WTC11 (cell line): Measurements from ENCODE around the gene TET1. TPM values are rescaled to one million over a fixed set of nuclear protein-coding genes. Genes with fewer than 3 reads are reported as not detected.
"Not testable (repeated sequence)": the region's sequence is repeated elsewhere in the genome, so short reads cannot be mapped to it uniquely, and the experiment has no call there.

ENCODE experiments used
- ATAC-seq: fragments of 200-7000 bp; cut with Tn5 transposase; 2 replicates; pipeline ENCODE4 v1.10.0; 2021; ENCODE audit warnings: mild to moderate bottlenecking, moderate library complexity
- CTCF ChIA-PET: fragments of 300-600 bp; sonication (Branson Sonifier 250); formaldehyde crosslinking; loops from one replicate; lab custom pipeline; 2021; ENCODE audit warnings: antibody characterized with exemption; lab: Charles Lee
- POLR2A ChIA-PET: fragments of 350-600 bp; sonication (Branson Sonifier 250); formaldehyde crosslinking; loops from one replicate; lab custom pipeline; 2021; ENCODE audit warnings: antibody characterized with exemption; lab: Charles Lee
- DNase-seq: peaks from one replicate; pipeline ENCODE4 v3.0.0; 2021; ENCODE audit warnings: low spot score
- H3K27ac Mint-ChIP-seq: 2 replicates; pipeline ENCODE4 v1.8.0; 2021; ENCODE audit warnings: mixed read lengths
- H3K27me3 Mint-ChIP-seq: 2 replicates; pipeline ENCODE4 v1.8.0; 2021; ENCODE audit warnings: low read depth, mild to moderate bottlenecking, moderate library complexity, mixed read lengths
- H3K36me3 Mint-ChIP-seq: 2 replicates; pipeline ENCODE4 v1.8.0; 2021; ENCODE audit warnings: mixed read lengths
- H3K4me1 Mint-ChIP-seq: 2 replicates; pipeline ENCODE4 v1.8.0; 2022; ENCODE audit warnings: mixed read lengths
- H3K4me3 Mint-ChIP-seq: 2 replicates; pipeline ENCODE4 v1.8.0; 2021; ENCODE audit warnings: mild to moderate bottlenecking, moderate library complexity, mixed read lengths
- H3K9me3 Mint-ChIP-seq: 2 replicates; pipeline ENCODE4 v1.8.0; 2021; ENCODE audit warnings: mixed read lengths
- AFF4 ChIP-seq: sonication (generic); formaldehyde crosslinking; IDR thresholded peaks from 2 replicates; pipeline ENCODE4 v1.8.1; 2023; ENCODE audit warnings: mild to moderate bottlenecking, missing genetic modification reagents, borderline replicate concordance
- CREB1 ChIP-seq: sonication (generic); formaldehyde crosslinking; IDR thresholded peaks from 2 replicates; pipeline ENCODE4 v1.8.0; 2023; ENCODE audit warnings: mild to moderate bottlenecking, missing genetic modification reagents
- E2F5 ChIP-seq: sonication (generic); formaldehyde crosslinking; IDR thresholded peaks from 2 replicates; pipeline ENCODE4 v1.8.1; 2022; ENCODE audit warnings: mild to moderate bottlenecking, moderate library complexity, missing genetic modification reagents
- ERG ChIP-seq: fragments of 250-450 bp; sonication (Bioruptor Pico); IDR thresholded peaks from 2 replicates; pipeline ENCODE4 v1.8.0; 2021; ENCODE audit warnings: mild to moderate bottlenecking
- FOXK1 ChIP-seq: sonication (generic); formaldehyde crosslinking; IDR thresholded peaks from 2 replicates; pipeline ENCODE4 v1.8.0; 2022; ENCODE audit warnings: mild to moderate bottlenecking, moderate library complexity, missing genetic modification reagents
- HMGA2 ChIP-seq: fragments of 250-450 bp; sonication (Bioruptor Pico); IDR thresholded peaks from 2 replicates; pipeline ENCODE4 v1.4.0; 2021; ENCODE audit warnings: mild to moderate bottlenecking, moderate library complexity
- JAZF1 ChIP-seq: fragments of 250-450 bp; sonication (Bioruptor Pico); IDR thresholded peaks from 2 replicates; pipeline ENCODE4 v1.9.0; 2021; ENCODE audit warnings: moderate library complexity, mild to moderate bottlenecking, inconsistent platforms
- NR3C1 ChIP-seq: sonication (generic); formaldehyde crosslinking; conservative IDR thresholded peaks from 2 replicates; pipeline ENCODE4 v1.8.1; 2023; ENCODE audit warnings: low read depth, mild to moderate bottlenecking, missing genetic modification reagents
- OVOL2 ChIP-seq: fragments of 250-450 bp; sonication (Bioruptor Pico); IDR thresholded peaks from 2 replicates; pipeline ENCODE4 v1.9.0; 2021; ENCODE audit warnings: mild to moderate bottlenecking, borderline replicate concordance
- SMAD3 ChIP-seq: sonication (generic); formaldehyde crosslinking; IDR thresholded peaks from 2 replicates; pipeline ENCODE4 v1.8.0; 2022; ENCODE audit warnings: missing genetic modification reagents, mild to moderate bottlenecking, borderline replicate concordance
- SOX15 ChIP-seq: fragments of 250-450 bp; sonication (Bioruptor Pico); IDR thresholded peaks from 2 replicates; pipeline ENCODE4 v1.9.0; 2021; ENCODE audit warnings: mild to moderate bottlenecking
- STAT6 ChIP-seq: sonication (generic); formaldehyde crosslinking; conservative IDR thresholded peaks from 2 replicates; pipeline ENCODE4 v1.8.1; 2023; ENCODE audit warnings: mild to moderate bottlenecking, low read depth, missing genetic modification reagents, moderate library complexity
- TP53 ChIP-seq: sonication (generic); formaldehyde crosslinking; IDR thresholded peaks from 2 replicates; pipeline ENCODE4 v1.8.1; 2023; ENCODE audit warnings: mild to moderate bottlenecking, missing genetic modification reagents
- ZNF121 ChIP-seq: sonication (generic); formaldehyde crosslinking; IDR thresholded peaks from 2 replicates; pipeline ENCODE4 v1.8.0; 2023; ENCODE audit warnings: missing genetic modification reagents
- ZNF138 ChIP-seq: sonication (generic); formaldehyde crosslinking; conservative IDR thresholded peaks from 2 replicates; pipeline ENCODE4 v1.8.1; 2022; ENCODE audit warnings: mild to moderate bottlenecking, moderate library complexity, missing genetic modification reagents
- ZNF423 ChIP-seq: fragments of 250-450 bp; sonication (Bioruptor Pico); IDR thresholded peaks from 2 replicates; pipeline ENCODE4 v2.1.2; 2022; ENCODE audit warnings: mild to moderate bottlenecking, moderate library complexity
- total RNA-seq: library from RNA; stranded (reverse); gene quantifications from 3 replicates; pipeline ENCODE4 v1.2.3, GENCODE V29; 2021

TET1 gene
- total RNA-seq, 1 experiment from 2014 or later = 71.4 TPM

DNA sequence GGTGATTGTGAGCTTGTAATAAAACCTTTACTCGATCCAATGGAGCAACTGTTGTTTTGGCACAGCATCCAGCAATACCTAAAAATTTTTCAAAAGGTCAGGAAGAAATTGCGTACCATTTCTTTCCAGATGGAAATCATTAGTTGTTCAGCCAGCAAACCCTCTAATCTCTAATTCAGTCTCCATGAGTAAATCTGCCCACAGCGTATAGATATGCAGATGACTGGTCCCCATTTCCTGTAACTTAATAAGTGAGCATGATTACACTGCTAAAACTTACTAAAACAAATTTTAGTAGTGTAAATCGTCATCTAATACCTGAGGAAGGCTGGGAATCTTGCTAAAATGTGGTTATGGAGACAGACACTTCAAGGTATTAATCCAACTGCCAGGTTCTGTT is 43.4 kb upstream of the TET1 start (continued):
- TF ChIP-seq STAT6 (CRISPR knock-in tag) = no peak
- no peak for TF ChIP-seq HMGA2 (CRISPR knock-in tag)
- TF ChIP-seq ZNF121 (CRISPR knock-in tag) = no peak
- no peak for TF ChIP-seq E2F5
- no peak for TF ChIP-seq CREB1 (CRISPR knock-in tag)
- no peak for TF ChIP-seq OVOL2
- no peak for TF ChIP-seq SMAD3
- TF ChIP-seq, all 79 proteins: peak for 0

GRCh38 chr10:68517188-68517587 is 42.9 kb upstream of the TET1 start:
- Mint-ChIP-seq H3K4me3 (no peak overlapping the region), H3K27me3 (no peaks in the 10 kb centered on the region), H3K4me1 (no peaks in the 10 kb centered on the region), H3K27ac (peak overlapping the region; percentile 60; the same call in 1 of the 2 replicates), H3K9me3 (no peaks in the 10 kb centered on the region), H3K36me3 (no peaks in the 10 kb centered on the region)
- ChIA-PET POLR2A (no interaction called here), CTCF (no interaction called here)
- ATAC-seq (no peak), DNase-seq (no peak)
- TF ChIP-seq ZNF423 (CRISPR knock-in tag) = no peak
- no peak for TF ChIP-seq ZNF138 (CRISPR knock-in tag)
- no peak for TF ChIP-seq SOX15 (CRISPR knock-in tag)

GRCh38 chr10:68518609-68519008 is 41.5 kb upstream of the TET1 start:
- POLR2A ChIA-PET = interaction anchor here (0.6 kb wide), 1 partner anchor 155 kb away, joined by 3 read pairs; no protein-coding TSS in a partner anchor
- DNase-seq, ATAC-seq, CTCF ChIA-PET, H3K4me1 Mint-ChIP-seq, H3K4me3 Mint-ChIP-seq, H3K36me3 Mint-ChIP-seq, H3K9me3 Mint-ChIP-seq, H3K27ac Mint-ChIP-seq, H3K27me3 Mint-ChIP-seq: not testable (repeated sequence)
- TF ChIP-seq HMGA2 (CRISPR knock-in tag) = peak; percentile 77

GRCh38 chr10:68525490-68526038 is 34.6 kb upstream of the TET1 start:
- peak overlapping the region; percentile 88; the same call in 1 of the 2 replicates for H3K4me3 Mint-ChIP-seq
- H3K36me3 Mint-ChIP-seq, H3K27ac Mint-ChIP-seq, H3K9me3 Mint-ChIP-seq, ATAC-seq, CTCF ChIA-PET, H3K4me1 Mint-ChIP-seq, H3K27me3 Mint-ChIP-seq, POLR2A ChIA-PET, DNase-seq: not testable (repeated sequence)

- no peak for DNase-seq
- Mint-ChIP-seq H3K4me3 (peak overlapping the region; percentile 88), H3K27me3 (no peaks in the 10 kb centered on the region), H3K27ac (peak overlapping the region; percentile 89), H3K4me1 (peaks cover 9% of the 10 kb centered on the region), H3K9me3 (no peaks in the 10 kb centered on the region), H3K36me3 (no peaks in the 10 kb centered on the region)
- CTCF ChIA-PET = no interaction called here
- POLR2A ChIA-PET = no interaction called here
- ATAC-seq = peak; percentile 47
- TF ChIP-seq ERG (CRISPR knock-in tag) (no peak), AFF4 (CRISPR knock-in tag) (no peak), NR3C1 (CRISPR knock-in tag) (no peak), FOXK1 (CRISPR knock-in tag) (no peak), TP53 (CRISPR knock-in tag) (no peak), JAZF1 (no peak)
These were observed 33.4 kb upstream of the TET1 start for GRCh38 chr10:68526634-68527307.
